Ecto neural progenitor cell (in vitro differentiated cells): ENCODE measurements around the gene FOXF1.

Experiments used
- DNase-seq: peaks from one replicate; pipeline ENCODE4 v3.0.0-alpha.2; 2018; ENCODE audit warnings: low spot score

The FOXF1 gene

DNA sequence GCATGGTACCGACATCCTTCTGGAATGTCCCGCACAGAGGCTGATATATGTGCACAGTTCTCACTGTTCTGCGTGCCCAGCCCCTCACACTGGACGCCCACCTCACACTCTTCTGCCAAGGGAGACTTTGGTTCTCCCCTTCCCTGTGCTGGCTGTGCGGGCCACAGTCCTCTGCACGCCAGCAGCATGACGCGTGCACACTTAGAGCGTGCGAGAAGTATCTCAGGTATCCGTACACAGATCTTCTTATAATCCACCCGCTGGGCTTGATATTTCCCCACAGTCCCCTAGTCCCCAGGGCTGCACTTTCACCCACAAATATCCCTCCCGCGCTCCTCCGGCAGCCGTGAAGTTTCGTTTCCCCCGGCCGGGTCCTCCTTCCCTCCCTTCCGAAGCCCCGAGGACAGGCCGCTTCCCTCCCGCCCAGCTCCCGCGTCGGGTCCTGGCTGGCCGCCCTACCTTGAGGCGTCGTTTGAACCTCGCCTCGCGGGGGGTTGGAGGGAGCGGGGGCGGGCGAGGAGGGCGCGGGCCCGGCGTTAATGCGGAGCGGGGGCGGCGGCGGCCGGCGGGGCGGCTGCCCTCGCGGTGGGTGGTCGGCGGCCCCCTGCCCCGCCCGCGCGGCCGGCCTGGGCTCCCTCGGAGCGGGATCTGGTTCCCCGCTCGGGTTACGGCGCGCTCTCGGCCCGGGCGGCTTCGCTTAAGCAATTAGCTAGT lies 5.0 kb upstream of the FOXF1 start:
- DNase-seq = no peak

DNA sequence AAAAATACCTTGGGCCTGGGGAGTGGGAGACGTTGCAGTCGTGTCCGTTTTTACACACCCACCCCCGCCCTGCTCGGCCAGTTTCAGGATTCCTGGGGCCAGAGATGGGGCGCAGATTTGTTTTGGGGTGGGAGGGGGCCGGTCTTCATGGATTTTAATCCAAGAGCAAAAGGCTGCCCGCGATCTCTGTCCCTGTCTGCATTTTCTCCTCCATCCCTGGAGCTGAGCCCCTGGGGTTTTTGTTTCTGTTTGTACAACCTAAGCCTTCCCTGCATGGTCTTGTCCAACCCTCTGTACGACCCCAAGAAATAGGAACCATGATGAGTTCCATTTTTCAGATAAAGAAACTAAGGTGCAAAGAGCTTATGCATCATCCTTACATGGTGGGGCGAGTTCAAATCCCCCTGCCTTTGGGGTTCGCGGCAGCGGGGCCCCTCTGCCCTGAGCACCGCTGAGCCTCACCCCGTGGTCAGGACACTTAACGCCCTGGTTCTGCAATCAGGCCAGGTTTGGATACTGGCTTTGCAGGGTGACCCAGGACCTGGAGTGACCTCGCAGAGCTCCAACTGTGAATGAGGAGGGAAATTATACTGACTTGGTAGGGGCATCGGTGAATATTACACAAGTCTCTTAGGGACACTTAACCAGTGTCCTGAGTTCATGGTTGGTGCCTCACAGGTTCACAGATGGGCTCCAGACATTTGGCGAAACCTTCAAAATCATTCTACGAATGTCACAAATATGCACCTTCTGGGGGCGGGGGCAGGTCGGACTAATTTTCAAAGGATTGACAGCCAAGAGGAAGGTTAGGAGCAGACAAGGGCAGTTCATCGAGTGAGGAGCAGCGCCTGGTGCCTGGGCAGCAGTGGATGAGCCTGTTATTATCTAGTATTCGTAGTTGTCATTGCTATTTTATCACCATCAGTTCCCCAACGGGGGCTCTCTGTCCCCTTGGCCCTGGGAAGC lies 4.1 kb upstream of the FOXF1 start:
- no peak for DNase-seq

DNA sequence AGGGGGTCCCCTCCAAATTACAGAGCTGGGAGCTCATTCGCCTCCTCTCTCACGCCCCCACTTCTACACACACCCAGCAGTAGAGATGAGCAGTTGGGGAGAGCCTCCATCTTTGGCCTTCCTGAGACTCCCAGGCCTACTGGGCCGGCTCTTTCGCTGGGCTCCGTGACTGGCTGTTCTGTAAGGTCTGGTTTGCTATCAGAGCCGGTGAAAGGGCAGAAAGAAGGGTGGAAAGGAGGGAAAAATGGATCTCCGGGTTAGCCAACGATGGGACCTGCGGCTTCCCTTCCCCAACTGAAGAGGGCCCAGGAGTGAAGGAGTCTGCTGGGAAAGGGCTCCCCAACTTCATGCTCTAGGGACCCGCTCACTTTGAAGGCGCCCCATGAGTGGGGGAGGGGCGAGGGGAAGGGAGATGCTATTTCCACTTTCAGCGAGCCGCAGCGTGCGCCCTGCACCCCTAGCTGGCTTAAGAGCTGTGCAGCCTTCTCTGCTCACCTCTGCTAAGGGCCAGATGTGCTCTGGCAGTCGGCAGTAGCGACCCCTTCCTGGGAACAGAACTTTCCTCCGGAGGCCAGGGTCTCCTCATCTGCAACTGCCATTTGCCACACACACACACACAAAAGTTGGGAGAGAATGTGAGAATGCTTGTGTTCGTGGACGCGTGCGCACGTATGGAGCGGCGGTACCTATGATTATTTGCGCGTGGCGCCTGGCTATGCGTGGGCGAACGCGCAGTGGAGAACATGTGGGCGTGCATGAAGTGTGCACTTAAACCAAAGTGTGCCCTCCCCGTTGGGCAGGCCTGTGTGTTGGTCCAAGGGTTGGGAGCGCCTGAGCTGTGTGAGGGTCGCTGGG lies 2.9 kb upstream of the FOXF1 start:
- DNase-seq = no peak

DNA sequence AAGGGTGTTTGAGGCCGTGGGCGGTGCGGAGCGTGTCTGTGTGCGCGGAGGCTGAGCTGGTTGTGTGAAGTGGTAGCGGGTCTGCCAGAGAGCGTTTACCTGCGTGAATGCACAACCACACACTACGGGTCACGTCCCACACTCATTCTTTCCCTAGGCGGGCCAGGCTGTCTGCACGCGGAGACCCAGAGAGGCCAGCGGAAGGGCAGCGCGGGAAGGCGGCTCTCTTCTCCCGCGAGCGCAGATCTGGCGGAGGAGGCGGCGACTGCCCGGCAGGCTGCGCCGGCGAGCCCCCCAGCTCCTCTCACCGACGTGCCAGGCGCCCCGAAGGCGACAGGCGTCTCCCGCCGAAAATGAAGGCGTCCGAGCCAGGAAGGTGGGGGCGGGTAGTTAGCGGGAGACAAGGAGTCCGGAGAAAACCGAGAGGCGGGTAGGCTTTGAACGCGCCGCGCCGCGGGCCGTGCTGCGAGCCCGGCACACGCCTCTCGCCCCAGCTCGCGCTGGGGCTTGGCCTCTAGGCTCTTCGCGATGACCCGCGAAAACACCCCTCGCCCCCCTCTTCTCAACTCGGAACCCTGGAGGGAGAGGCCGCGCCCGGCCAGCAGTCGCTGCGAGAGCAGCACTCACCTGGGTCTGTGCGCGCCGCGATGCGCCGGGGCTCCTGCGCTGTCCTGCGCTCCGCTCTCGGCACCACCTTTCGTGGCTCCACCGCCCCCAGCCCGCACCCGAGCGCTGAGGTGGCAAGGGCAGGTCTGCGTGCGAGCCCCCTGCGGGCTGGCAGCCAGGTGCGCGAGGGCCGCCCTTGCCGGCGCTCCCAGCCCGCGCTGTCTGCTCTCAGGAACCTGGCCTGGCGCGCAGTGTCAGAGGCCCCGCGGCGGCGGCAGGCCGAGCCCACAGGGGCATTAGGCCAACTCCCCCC lies 2.0 kb upstream of the FOXF1 start:
- DNase-seq = no peak

DNA sequence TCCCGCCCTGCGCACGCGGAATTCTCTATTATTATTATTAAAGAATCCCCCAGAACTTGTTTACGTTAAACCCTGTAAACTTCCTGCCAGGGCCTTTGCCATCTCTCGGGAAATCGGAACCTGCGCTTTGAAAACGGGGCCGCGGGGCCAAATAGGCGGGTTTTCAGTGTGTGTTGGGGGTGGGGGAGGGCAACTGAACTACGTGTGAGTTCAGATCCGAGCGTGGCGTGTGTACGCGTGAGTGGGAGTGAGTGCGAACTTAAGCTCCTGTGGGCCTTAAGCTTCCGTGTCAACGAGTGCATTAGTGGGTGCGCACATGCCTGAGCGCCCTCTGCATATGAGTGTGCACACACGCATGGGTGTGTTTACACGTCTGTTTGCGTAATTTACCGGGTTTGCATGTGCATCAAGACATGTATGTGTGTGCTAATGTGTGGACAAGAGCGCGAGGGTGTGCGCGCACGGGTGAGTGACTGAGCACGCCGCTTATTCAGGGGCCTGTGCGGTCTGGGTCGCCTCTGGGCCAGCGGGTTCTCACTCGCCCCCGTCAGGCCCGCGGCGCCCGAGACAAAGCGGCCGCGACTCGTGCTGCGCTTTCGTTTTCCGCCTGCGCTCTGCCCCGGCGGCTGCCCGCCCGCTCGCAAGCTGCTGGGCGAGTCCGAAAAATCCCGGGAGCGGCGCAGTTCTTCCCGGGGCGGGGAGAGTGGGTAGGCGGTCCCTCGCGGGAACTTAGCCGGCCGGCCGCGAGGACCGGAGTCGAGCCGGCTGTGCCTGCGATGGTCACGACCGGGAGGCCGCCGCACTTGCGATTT lies 1.2 kb upstream of the FOXF1 start:
- peak; percentile 72 for DNase-seq

DNA sequence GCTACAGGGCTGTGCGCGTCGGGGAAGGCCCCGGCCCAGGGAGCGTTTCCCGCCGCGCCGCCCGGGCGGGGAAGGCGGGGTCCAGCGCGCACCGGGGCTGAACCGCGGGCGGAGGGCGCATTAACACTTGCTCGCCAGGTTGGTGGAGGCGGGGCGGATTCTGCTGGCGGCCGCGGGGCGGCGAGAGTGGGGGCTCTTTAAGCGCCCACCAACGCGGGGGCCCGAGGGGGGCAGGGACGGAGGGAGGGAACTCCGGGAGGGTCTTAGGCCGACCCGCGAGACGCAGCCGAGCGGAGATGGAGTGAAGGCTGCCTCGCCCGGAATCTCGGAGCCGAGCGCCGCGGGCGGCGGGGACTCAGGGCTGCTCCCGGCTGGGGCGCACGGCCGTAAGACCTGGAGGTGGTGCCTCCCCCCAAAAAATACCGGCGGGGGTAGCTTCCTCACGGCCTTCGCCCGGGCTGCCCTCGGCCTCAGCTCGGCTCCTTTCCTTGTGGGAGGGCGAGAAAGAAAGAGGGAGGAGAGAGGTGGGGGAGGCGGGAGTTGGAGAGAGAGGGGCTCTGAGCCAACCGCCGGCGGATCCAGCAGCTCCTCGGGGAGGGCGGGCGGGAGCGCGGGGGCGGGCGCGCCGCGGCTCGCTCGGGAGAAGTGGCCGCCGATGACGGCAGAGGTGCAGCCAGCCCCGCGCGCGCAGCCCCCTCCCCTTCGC lies 415 bp upstream of the FOXF1 start:
- DNase-seq = peak; percentile 74

DNA sequence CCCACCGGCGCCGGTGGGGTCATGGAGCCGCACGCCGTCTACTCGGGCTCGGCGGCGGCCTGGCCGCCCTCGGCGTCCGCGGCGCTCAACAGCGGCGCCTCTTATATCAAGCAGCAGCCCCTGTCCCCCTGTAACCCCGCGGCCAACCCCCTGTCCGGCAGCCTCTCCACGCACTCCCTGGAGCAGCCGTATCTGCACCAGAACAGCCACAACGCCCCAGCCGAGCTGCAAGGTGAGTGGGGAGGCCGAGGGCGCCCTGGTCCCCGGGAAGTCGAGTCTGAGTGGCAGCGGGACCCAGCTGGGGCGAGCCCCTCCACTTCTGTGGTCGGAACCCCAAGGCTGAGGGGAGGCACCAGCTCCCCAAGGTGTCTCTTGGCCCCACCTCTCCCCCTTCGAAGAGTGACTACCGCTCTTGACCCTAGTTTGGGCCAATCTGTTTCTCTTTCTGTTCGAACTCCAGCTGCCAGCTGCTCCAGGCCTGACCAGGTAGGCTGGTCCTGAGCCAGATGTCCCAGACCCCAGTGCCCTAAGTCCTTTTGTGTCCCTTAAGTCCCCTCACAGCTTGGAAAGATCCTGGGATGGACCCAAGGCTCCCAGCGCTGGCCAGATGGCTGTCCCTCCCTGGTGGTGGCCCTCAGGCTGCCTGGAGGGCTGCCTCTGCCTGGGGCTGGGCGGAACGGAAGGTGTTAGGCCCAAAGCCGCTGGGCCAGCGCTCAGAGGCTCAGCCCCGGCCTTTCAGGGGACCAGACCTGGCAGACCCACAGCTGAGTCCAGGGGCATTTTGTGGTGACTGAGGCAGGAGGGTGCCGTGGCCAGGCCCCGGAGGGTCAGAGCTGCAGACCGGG lies 1.2 kb downstream of the FOXF1 start:
- DNase-seq = no peak

DNA sequence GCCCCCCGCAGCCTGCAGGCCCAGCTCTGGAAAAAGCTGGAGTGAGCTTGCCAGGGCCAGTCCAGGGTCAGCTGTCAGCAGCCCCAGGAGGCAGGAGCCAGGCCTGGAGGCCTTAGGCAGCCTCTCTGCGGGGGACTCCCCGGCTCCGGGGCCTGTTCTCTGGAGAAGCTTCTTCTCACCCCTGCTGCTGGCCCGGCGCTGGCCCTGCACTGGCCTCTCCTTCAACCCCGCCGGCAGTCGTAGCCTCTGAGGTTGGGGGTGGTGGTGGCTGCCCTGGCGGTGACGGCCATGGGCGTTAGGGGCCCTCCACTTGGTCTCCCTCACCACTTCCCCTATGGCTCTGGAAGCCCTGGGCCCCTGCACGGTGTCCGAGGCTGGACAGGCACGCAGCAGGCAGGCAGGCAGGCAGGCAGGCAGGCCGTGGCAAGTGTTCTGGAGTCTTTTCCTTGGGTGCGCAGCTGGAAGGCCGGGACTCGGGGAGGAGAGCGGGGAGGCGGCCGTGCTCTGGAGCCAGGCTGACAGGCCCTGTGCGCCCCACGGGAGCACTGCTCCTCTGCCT lies 2.1 kb downstream of the FOXF1 start:
- DNase-seq = no peak

DNA sequence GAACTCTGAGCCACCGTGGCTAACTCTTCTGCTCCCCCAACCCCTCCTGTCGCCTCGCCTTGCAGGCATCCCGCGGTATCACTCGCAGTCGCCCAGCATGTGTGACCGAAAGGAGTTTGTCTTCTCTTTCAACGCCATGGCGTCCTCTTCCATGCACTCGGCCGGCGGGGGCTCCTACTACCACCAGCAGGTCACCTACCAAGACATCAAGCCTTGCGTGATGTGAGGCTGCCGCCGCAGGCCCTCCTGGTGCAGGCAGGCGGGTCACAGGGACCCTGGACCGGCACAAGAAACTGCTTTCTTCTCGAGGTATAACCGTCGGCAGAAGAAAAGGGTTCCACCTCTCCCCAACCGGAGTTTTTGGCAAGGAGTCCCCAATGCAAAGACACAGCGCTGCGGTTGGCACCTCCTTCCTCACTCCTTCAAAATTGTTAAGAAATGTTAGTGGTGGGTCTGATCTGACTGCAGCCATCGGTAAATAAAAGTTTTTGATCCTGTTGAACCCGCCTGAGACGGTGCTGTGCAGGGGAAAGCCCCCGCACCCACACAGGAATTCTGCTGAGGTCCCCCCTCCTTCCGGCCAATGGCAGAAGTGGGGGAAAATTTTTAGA lies 2.6 kb downstream of the FOXF1 start:
- no peak for DNase-seq

DNA sequence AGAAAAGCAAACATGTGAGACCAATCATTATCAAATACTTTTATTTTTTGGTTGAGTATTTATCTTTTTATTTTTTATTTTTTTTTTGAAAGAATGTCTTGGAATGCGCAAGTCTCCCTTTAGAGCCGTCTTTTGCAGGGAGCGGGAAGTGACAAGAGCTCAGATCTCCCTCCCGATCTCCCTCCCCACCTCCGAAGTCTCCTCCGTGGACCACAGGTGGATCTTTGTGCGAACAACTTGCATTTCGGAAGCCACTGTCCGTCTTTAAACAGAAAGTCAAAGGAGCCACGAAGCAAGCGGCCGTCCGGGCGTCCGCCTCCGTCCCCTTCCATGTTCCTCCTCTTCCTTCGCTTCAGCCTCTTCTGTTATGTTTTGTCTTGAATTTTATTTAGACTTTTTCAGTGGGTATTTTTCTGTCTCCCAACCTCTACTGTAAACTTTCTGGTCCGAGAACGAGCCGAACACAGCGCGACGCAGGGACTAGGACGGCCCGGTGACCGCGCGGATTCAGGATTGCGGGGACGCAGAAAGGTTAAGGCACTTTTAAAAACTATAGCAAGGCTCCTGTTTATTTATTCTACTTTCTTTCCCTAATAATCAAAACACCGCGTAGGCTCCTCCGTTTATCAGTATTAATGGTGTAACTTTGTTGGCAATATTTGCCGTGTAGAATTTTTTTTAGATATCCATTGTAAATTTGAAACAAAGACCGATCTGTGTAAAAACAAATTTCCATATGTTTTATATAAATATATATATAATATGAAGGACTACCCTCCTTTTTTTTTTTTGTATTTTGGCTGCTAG lies 3.3 kb downstream of the FOXF1 start:
- DNase-seq = no peak

DNA sequence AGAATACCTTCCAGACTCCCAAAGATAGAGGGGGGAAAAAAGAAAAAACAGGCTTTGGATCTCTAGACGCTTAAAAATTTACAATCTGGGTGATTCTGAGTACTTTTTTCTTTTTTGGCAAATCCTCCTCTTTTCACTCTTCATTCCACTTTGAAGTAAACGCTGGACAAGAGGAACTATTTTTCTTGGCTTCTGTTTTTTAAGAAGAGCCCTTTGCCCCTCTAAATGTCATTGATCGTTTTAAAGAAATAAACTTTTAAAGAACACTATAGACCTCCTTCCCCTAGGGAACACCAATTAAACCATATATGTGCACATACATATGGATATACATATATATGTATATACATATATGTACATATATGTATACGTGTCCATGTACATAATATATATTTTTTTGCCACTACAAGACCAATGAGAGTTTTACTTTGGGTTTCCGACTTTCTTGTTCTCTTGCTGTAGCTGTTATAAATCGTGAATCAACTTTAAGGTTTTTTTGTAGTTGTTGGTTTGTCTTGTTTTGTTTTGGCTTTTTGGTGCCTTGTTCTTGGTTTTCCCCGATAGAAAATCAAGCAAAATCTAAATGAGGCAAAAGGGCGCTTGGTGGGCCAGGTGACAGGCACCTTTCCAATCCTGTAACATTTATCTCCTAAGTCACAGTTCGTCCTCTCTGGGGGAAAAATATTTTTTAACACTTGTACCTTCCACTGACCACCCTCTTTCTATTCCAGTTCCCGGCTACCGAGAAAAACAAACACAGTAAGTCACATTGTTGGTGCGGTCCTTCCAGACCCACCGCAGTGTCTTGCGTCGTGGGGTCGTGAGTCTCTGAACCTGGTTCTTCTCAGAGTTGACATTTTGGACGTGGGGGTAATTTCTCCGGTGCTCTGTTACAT lies 4.4 kb downstream of the FOXF1 start:
- no peak for DNase-seq

DNA sequence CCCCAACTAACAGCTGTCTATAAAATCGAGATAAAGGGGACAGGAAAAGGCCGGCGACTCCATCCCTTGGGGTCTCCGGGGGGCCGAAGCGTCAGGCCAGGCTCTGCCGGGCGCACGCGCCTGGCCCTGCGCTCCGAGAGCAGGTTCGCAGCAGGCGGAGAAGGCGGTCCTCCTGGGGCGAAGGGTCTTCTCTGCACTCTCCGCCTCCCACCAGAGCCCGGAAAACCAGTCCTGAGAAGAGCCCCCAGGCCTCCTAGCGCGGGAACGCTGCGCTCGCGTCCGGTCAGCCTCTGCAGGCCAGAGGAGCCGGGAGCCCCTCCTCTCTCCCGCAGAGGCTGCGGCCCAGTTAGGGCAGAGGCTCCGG lies 5.1 kb downstream of the FOXF1 start:
- DNase-seq = no peak

DNA sequence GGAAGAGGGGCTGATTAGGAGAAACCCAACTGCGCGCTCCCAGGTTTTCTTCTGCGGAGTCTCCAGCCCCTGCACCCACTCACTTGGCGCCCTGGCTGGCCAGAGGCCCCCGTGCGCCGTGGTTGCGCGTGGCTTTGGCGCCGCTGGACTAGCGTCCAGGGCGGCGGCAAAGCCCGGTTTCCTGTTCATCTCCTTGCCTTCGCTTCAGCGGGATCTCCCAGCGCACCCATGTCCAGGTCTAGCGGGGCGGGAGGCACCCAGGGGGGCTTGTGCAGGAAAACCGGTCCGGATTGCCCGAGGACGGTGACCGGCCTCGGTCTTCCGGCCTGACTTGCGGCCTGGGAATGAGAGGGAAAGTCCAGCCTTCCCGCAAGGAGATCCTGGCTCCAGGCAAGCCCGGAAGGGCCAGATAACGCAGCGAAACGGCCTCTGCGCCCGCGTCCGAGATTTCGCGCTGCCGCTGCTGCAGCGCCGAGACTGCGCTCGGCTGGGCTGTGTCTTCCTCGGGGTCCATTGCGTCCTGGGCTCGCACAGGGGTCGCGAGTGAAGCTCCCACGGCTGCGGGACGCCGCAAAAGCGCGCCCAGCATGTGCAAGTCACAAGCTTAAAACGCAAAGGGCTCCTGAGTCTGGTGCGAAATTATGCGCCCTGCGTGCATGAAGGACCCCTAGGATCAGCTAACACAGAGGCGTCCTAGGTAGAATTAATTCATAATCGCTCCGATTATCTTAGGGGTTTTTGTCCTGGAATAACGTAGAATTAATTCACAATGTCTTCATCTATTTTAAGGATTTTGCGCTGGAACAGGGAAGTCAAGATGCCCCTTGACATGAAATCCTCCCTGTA lies 5.7 kb downstream of the FOXF1 start:
- DNase-seq = no peak

DNA sequence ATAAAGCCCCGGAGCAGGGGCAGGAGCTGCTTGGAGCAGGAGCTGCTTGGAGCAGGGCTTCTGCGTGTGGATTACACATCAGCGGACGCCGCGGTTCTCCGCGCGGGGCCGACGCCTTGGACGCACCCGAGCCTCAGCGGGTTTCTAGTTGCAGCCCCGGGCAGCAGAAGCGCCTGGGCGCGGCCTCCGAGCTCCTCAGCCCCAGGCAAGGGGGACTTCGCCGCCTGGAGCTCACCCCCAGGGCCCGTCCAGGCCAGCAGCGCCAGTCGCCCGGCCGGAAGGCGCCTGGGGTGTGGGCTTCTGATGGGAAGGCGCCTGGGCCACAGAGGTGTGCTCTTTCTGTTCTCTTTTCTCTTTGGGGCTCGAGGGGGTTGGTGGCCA lies 6.3 kb downstream of the FOXF1 start:
- DNase-seq = no peak

DNA sequence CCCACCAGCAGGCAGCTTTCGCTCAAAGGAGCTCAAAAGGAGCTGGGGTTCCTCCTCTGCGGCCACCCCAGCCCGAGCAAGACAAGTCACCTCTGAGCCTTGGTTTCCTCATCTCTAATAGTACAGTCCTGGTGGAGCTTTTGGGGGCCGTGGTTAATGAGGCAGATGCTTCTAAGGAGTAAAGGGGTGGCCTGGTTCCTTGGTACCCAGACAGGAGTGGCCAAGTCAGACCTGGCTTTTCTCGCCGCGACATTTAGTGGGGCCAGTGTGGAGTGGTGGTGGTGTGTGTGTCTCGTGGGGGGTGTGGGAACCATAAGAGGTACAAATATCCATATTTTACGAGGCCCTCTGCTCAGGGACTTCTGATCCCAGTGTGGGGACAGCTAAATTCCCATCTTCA lies 6.7 kb downstream of the FOXF1 start:
- DNase-seq = no peak
